ENCODE results near the gene KMT2C.
"Not testable (repeated sequence)": the region's sequence is repeated elsewhere in the genome, so short reads cannot be mapped to it uniquely, and the experiment has no call there.

KMT2C gene

GRCh38 chr7:152286972-152287371 is 148.8 kb downstream of the KMT2C start:
- not testable (repeated sequence) for DNase-seq

- not testable (repeated sequence) for DNase-seq
These were observed 149.6 kb downstream of the KMT2C start for GRCh38 chr7:152286219-152286618.

- DNase-seq, result not testable (repeated sequence)
These were observed 150.8 kb downstream of the KMT2C start for GRCh38 chr7:152284998-152285397.

GRCh38 chr7:152277687-152278086 is 158.1 kb downstream of the KMT2C start:
- not testable (repeated sequence) for DNase-seq

- not testable (repeated sequence) for DNase-seq
These were observed 165.4 kb downstream of the KMT2C start for GRCh38 chr7:152270427-152270826.

- not testable (repeated sequence) for DNase-seq
These were observed 168.9 kb downstream of the KMT2C start for GRCh38 chr7:152266859-152267258.

- not testable (repeated sequence) for DNase-seq
These were observed 170.9 kb downstream of the KMT2C start for GRCh38 chr7:152264915-152265314.

GRCh38 chr7:152262146-152262545 is 173.7 kb downstream of the KMT2C start:
- DNase-seq, result not testable (repeated sequence)

- DNase-seq, result not testable (repeated sequence)
These were observed 176.2 kb downstream of the KMT2C start for GRCh38 chr7:152259645-152260044.

GRCh38 chr7:152247851-152248250 is 188.0 kb downstream of the KMT2C start:
- DNase-seq, result not testable (repeated sequence)

- not testable (repeated sequence) for DNase-seq
These were observed 190.4 kb downstream of the KMT2C start for GRCh38 chr7:152245417-152245816.

- not testable (repeated sequence) for DNase-seq
These were observed 192.3 kb downstream of the KMT2C start for GRCh38 chr7:152243464-152243863.

GRCh38 chr7:152241301-152241700 is 194.5 kb downstream of the KMT2C start:
- not testable (repeated sequence) for DNase-seq

GRCh38 chr7:152236306-152236705 is 199.5 kb downstream of the KMT2C start:
- not testable (repeated sequence) for DNase-seq

- DNase-seq, result not testable (repeated sequence)
These were observed 201.4 kb downstream of the KMT2C start for GRCh38 chr7:152234421-152234820.

GRCh38 chr7:152231089-152231488 is 204.7 kb downstream of the KMT2C start:
- DNase-seq, result no peak

GRCh38 chr7:152219556-152219955 is 216.2 kb downstream of the KMT2C start:
- not testable (repeated sequence) for DNase-seq

GRCh38 chr7:152208766-152209165 is 227.0 kb downstream of the KMT2C start:
- not testable (repeated sequence) for DNase-seq

- not testable (repeated sequence) for DNase-seq
These were observed 231.4 kb downstream of the KMT2C start for GRCh38 chr7:152204417-152204816.

GRCh38 chr7:152203095-152203494 is 232.7 kb downstream of the KMT2C start:
- DNase-seq, result no peak

GRCh38 chr7:152202056-152202455 is 233.7 kb downstream of the KMT2C start:
- no peak for DNase-seq

- DNase-seq, result no peak
These were observed 235.4 kb downstream of the KMT2C start for GRCh38 chr7:152200395-152200794.

- DNase-seq, result no peak
These were observed 239.4 kb downstream of the KMT2C start for GRCh38 chr7:152196391-152196790.

- DNase-seq, result no peak
These were observed 241.9 kb downstream of the KMT2C start for GRCh38 chr7:152193880-152194279.

- DNase-seq, result no peak
These were observed 246.7 kb downstream of the KMT2C start for GRCh38 chr7:152189061-152189460.

- DNase-seq, result no peak
These were observed 250.2 kb downstream of the KMT2C start for GRCh38 chr7:152185558-152185957.
